H1 (cell line): Measurements from ENCODE around the gene KRTAP20-4.

Experiments
- BRCA1 ChIP-seq: IDR thresholded peaks from 2 replicates; pipeline ENCODE4 v1.6.1; 2012; ENCODE audit warnings: low read depth, low read length, improper control_type of control experiment
- CBX5 ChIP-seq: fragments of 300-800, 300-1000 bp; sonication (generic); IDR thresholded peaks from 2 replicates; pipeline ENCODE4 v1.7.1; 2016; ENCODE audit warnings: antibody characterized with exemption, low read length, low read depth
- CTCF ChIP-seq, 3 experiments: IDR thresholded peaks; 1 replicate in 2 of 3; 2 replicates in 1 of 3; pipeline versions ENCODE4 v1.5.1 to v1.6.1; 2011; ENCODE audit warnings: low read length in 3 of 3, mild to moderate bottlenecking in 3 of 3, inconsistent platforms in 2 of 3, low read depth in 1 of 3, moderate library complexity in 1 of 3; ENCODE audit not compliant: insufficient read depth in 1 of 3; ENCODE audit errors: control extremely low read depth in 1 of 3
- EZH2 ChIP-seq: fragments of 200-600 bp; sonication (generic); IDR thresholded peaks from 2 replicates; pipeline ENCODE4 v1.7.1; 2012; ENCODE audit warnings: low read depth, mild to moderate bottlenecking, moderate library complexity, low read length, inconsistent platforms; ENCODE audit not compliant: severe bottlenecking
- FOSL1 ChIP-seq: IDR thresholded peaks from 2 replicates; pipeline ENCODE4 v1.6.1; 2011; ENCODE audit warnings: mild to moderate bottlenecking, low read depth, low read length, moderate library complexity; ENCODE audit not compliant: insufficient read depth
- MAX ChIP-seq: IDR thresholded peaks from 2 replicates; pipeline ENCODE4 v1.6.1; 2012; ENCODE audit warnings: inconsistent platforms
- POLR2A ChIP-seq, 2 experiments: IDR thresholded peaks; 1 replicate in 1 of 2; 2 replicates in 1 of 2; pipeline ENCODE4 v1.6.1; 2011; ENCODE audit warnings: low read depth in 2 of 2, low read length in 2 of 2, mild to moderate bottlenecking in 2 of 2; ENCODE audit errors: control extremely low read depth in 1 of 2

GRCh38 chr21:30582870-30583269 lies 37.6 kb upstream of the KRTAP20-4 start:
- TF ChIP-seq FOSL1 (no peak), CTCF (IDR thresholded peaks at IDR 0.05; ENCODE audit: control extremely low read depth in 1 of 3, insufficient read depth in 1 of 3, low read depth in 1 of 3, low read length in 3 of 3) (no peak), MAX (no peak), CBX5 (no peak), EZH2 (no peak), POLR2A (IDR thresholded peaks at IDR 0.05; ENCODE audit: control extremely low read depth in 1 of 2, low read depth in 2 of 2, low read length in 2 of 2) (no peak), BRCA1 (no peak)
